Hematopoietic multipotent progenitor cell treated with erythropoietin and hydrocortisone succinate and interleukin-3 and kit ligand, for 4 days (in vitro differentiated cells): ENCODE data around the gene CDKN1C.

Experiments
- DNase-seq: peaks from one replicate; pipeline ENCODE4 v3.0.0-alpha.2; 2015

Gene CDKN1C

GRCh38 chr11:2904153-2905052 is 18.8 kb upstream of the CDKN1C start:
- DNase-seq = no peak

- DNase-seq = no peak
These were observed 18.1 kb upstream of the CDKN1C start for GRCh38 chr11:2903672-2904011.

- DNase-seq = no peak
These were observed 17.5 kb upstream of the CDKN1C start for GRCh38 chr11:2902784-2903671.

- DNase-seq = peak; percentile 98
These were observed 16.5 kb upstream of the CDKN1C start for GRCh38 chr11:2901854-2902783.

- no peak for DNase-seq
These were observed 15.7 kb upstream of the CDKN1C start for GRCh38 chr11:2901196-2901796.

GRCh38 chr11:2899080-2899783 is 13.7 kb upstream of the CDKN1C start:
- peak; percentile 44 for DNase-seq

- peak; percentile 91 for DNase-seq
These were observed 12.9 kb upstream of the CDKN1C start for GRCh38 chr11:2898366-2899079.

GRCh38 chr11:2897048-2897447 is 11.5 kb upstream of the CDKN1C start:
- no peak for DNase-seq

GRCh38 chr11:2896047-2896446 is 10.5 kb upstream of the CDKN1C start:
- DNase-seq = no peak

GRCh38 chr11:2893935-2894334 is 8.4 kb upstream of the CDKN1C start:
- DNase-seq = no peak

GRCh38 chr11:2892967-2893528 is 7.5 kb upstream of the CDKN1C start:
- peak; percentile 71 for DNase-seq

GRCh38 chr11:2892215-2892966 is 6.8 kb upstream of the CDKN1C start:
- DNase-seq = peak; percentile 78

- DNase-seq = peak; percentile 72
These were observed 6.0 kb upstream of the CDKN1C start for GRCh38 chr11:2891326-2892214.

- no peak for DNase-seq
These were observed 5.1 kb upstream of the CDKN1C start for GRCh38 chr11:2890466-2891294.

- no peak for DNase-seq
These were observed 4.0 kb upstream of the CDKN1C start for GRCh38 chr11:2889362-2890273.

GRCh38 chr11:2888266-2888968 is 2.8 kb upstream of the CDKN1C start:
- peak; percentile 91 for DNase-seq
